GM20431 (cell line): ENCODE measurements around the gene TUB.

ENCODE experiments used
- in situ Hi-C: fragments of 300-500 bp; cut with MseI, MboI; formaldehyde crosslinking; loops from one replicate; pipeline ENCODE4 v1.15.0; 2020; ENCODE audit warnings: low sequenced_read_pairs; ENCODE audit not compliant: unreplicated experiment

The TUB gene

GRCh38 chr11:8101421-8101820 is 20.4 kb downstream of the TUB start:
- in situ Hi-C loops, result no loop called here

- in situ Hi-C loops, result no loop called here
Observed at GRCh38 chr11:8102296-8102915, 21.4 kb downstream of the TUB start.

- in situ Hi-C loops, result no loop called here
Observed at GRCh38 chr11:8102965-8103364, 22.0 kb downstream of the TUB start.

GRCh38 chr11:8103909-8104308 is 22.9 kb downstream of the TUB start:
- in situ Hi-C loops, result no loop called here

- in situ Hi-C loops, result no loop called here
Observed at GRCh38 chr11:8105133-8105532, 24.1 kb downstream of the TUB start.

GRCh38 chr11:8105666-8106065 is 24.7 kb downstream of the TUB start:
- in situ Hi-C loops, result no loop called here

- in situ Hi-C loops, result no loop called here
Observed at GRCh38 chr11:8106679-8107078, 25.7 kb downstream of the TUB start.

GRCh38 chr11:8107642-8108041 is 26.6 kb downstream of the TUB start:
- in situ Hi-C loops, result no loop called here

- in situ Hi-C loops, result no loop called here
Observed at GRCh38 chr11:8108421-8108820, 27.4 kb downstream of the TUB start.

GRCh38 chr11:8109675-8110074 is 28.7 kb downstream of the TUB start:
- in situ Hi-C loops, result no loop called here

GRCh38 chr11:8110396-8110795 is 29.4 kb downstream of the TUB start:
- in situ Hi-C loops, result no loop called here

GRCh38 chr11:8111636-8112035 is 30.6 kb downstream of the TUB start:
- in situ Hi-C loops, result no loop called here

GRCh38 chr11:8122173-8122764 is 41.3 kb downstream of the TUB start:
- in situ Hi-C loops, result no loop called here

GRCh38 chr11:8126649-8127289 is 45.8 kb downstream of the TUB start:
- in situ Hi-C loops, result no loop called here

GRCh38 chr11:8127447-8127846 is 46.4 kb downstream of the TUB start:
- in situ Hi-C loops, result no loop called here

GRCh38 chr11:8138526-8138925 is 57.5 kb downstream of the TUB start:
- in situ Hi-C loops, result no loop called here

- in situ Hi-C loops, result no loop called here
Observed at GRCh38 chr11:8149726-8150125, 68.7 kb downstream of the TUB start.
